ENCODE measurements around the gene GHDC. TPM values are rescaled to one million over a fixed set of nuclear protein-coding genes. Genes with fewer than 3 reads are reported as not detected.

Gene GHDC
- total RNA-seq (2022; extraction: Qiagen RNA extraction): 16.0 to 21.7 TPM (median 19.8 TPM) in 5 replicates

GRCh38 chr17:42193969-42194899 lies at the start of gene GHDC:
GHDC (minus strand) TSS chr17:42194494; CDS start chr17:42193581, 913 bp downstream.

GRCh38 chr17:42184713-42185620 lies 9.3 kb downstream of the GHDC start, which contains the start of gene HCRT:
HCRT (minus strand) TSS chr17:42185452; CDS start chr17:42185365, 87 bp downstream.

DNA sequence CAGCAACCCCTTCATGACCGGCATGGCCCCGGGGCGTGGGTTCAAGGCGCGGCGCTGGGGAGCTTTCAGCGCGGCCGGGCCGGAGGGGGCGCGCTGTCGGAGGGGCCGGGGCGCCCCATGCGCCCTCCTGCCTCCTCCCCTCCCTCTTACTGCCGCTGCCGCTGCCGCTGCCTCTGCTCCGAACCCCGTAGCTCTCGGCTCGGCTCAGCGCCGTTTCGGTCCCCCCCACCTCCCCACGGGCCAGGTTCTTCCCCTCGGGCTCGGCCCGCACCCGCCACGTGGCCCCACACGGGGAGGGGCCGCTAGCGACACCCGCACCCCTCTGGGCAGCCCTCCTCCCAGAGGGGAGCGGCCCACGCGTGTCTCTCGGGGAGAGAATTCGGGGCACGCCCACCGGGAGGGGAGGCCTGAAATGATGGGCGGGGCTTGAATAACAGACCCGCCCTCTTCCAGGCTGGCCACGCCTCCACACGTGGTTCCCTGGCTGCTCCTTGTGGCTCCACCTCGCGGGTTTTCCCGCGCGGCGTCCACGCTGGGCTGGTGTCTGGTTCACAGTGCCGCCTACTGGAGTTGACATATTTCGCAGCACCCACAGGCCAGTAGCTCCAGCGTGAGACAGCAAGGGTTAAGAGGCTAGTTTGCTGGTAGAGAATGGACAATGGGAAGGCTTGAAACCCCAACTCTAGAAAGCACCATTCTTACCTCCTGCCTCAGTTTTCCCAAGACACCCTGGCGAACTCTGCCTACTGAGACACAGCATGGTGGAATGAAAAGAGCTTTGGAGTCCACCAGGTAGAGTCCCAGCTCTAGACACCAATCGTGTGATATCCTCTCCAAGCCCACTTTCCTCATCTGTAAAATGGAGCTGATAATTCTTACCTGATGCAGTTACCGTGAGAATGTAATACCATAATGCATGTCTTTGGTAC lies 13.1 kb downstream of the GHDC start, which contains the start of gene KCNH4:
Gene KCNH4, minus strand, starts transcription at position 221 of the 929 bp plus-strand sequence. Its CDS starts 197 bp downstream, at position 24.

Other genes starting within 250 kb of the GHDC start
- gene CNP, start 227.7 kb downstream of the GHDC start, total RNA-seq (2022; extraction: Qiagen RNA extraction): 57.4 to 67.0 TPM (median 66.7 TPM) in 5 replicates
- 103 to 115 TPM (median 105 TPM) in 5 replicates for gene DNAJC7, start 177.1 kb downstream of the GHDC start, total RNA-seq (2022; extraction: Qiagen RNA extraction)
- gene NKIRAS2, start 174.4 kb downstream of the GHDC start, total RNA-seq (2022; extraction: Qiagen RNA extraction): 40.5 to 46.0 TPM (median 42.3 TPM) in 5 replicates
- gene C17orf113, start 143.9 kb downstream of the GHDC start, total RNA-seq (2022; extraction: Qiagen RNA extraction): 0.55 to 0.85 TPM (median 0.81 TPM) in 5 replicates
- 0.14 to 0.39 TPM (median 0.20 TPM) in 5 replicates for gene ZNF385C, start 96.0 kb downstream of the GHDC start, total RNA-seq (2022; extraction: Qiagen RNA extraction)
- 0.37 to 0.79 TPM (median 0.39 TPM) in 5 replicates for gene DHX58, start 81.8 kb downstream of the GHDC start, total RNA-seq (2022; extraction: Qiagen RNA extraction)
- 33.4 to 48.5 TPM (median 43.3 TPM) in 5 replicates for gene KAT2A, start 73.1 kb downstream of the GHDC start, total RNA-seq (2022; extraction: Qiagen RNA extraction)
- not detected in 5 replicates for gene HSPB9, start 71.7 kb downstream of the GHDC start, total RNA-seq (2022; extraction: Qiagen RNA extraction)
- 231 to 267 TPM (median 261 TPM) in 5 replicates for gene RAB5C, start 39.5 kb downstream of the GHDC start, total RNA-seq (2022; extraction: Qiagen RNA extraction)
- gene KCNH4, start 13.4 kb downstream of the GHDC start, total RNA-seq (2022; extraction: Qiagen RNA extraction): 0.18 to 0.36 TPM (median 0.31 TPM) in 5 replicates
- gene HCRT, start 9.0 kb downstream of the GHDC start, total RNA-seq (2022; extraction: Qiagen RNA extraction): 0.20 TPM in 1 of 5 replicates, not detected in the others
- gene STAT5B, start 81.9 kb upstream of the GHDC start, total RNA-seq (2022; extraction: Qiagen RNA extraction): 25.3 to 30.0 TPM (median 26.2 TPM) in 5 replicates
- 6.8 to 8.9 TPM (median 7.8 TPM) in 5 replicates for gene STAT5A, start 94.0 kb upstream of the GHDC start, total RNA-seq (2022; extraction: Qiagen RNA extraction)
- 68.0 to 74.3 TPM (median 72.2 TPM) in 5 replicates for gene STAT3, start 193.9 kb upstream of the GHDC start, total RNA-seq (2022; extraction: Qiagen RNA extraction)
- 387 to 420 TPM (median 390 TPM) in 5 replicates for gene CAVIN1, start 228.8 kb upstream of the GHDC start, total RNA-seq (2022; extraction: Qiagen RNA extraction)